SHP77 treated with DMSO at 0.1 percent for 48 hours (cell line): Measurements from ENCODE around the gene RPGR.

Experiments used
- DNase-seq: peaks from one replicate; lab custom pipeline; 2025; lab: John Stamatoyannopoulos, UW

Gene RPGR

DNA sequence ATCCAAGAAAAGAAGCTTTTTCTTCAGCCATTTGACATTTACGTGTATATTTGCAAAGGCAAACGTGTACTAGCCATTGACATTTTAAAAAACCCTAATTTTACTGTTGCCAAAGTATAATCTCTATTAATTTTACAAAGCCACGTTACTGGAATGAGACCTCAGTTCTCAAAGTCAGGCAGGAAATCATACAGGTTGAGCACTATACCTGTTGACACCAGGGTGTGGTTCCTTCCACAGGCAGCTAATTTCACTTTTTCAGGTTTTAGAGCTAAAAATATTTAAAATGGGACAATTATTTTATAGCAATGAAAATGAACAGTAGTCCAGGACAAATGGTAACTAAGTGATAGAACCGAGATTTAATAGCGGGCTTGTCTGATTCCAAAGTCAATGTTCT lies 6.5 kb downstream of the RPGR start:
- no peak for DNase-seq

DNA sequence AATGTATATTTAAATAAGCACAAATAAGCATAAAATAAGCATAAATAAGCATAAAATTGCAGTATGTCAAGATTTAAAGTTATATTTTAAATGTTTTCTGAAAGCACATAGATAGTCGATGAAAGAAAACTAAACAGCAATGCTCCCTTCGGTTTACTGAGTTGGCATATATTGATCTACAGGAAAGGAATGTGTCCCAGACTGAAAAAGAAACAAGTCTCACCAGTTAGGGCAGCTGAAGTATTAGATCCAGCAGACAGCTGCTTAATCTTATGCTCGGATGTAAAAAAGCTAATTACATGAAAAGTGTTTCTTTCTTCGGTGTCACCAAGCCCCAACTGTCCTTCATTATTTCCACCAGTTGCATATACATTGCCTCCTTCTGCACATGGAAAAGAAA lies 8.7 kb downstream of the RPGR start:
- no peak for DNase-seq

DNA sequence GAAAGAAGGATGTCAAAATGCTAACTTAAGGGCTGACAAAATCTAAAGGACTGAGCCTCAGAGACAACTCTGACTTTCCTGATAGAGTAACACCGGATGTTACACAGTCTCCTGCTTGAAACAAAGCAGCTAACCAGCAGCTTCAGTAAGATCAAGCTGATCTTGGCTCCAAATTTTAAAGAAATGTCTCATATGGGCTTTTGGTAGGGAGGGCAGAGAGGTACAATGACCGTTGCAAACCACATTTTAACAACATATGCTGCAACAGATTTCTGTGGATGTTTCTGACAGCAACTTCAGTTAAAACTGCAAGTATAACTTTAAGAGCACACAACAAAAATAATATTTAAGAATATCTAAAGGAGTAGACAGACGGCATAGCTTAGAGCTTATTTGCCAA lies 9.1 kb downstream of the RPGR start:
- DNase-seq = no peak

DNA sequence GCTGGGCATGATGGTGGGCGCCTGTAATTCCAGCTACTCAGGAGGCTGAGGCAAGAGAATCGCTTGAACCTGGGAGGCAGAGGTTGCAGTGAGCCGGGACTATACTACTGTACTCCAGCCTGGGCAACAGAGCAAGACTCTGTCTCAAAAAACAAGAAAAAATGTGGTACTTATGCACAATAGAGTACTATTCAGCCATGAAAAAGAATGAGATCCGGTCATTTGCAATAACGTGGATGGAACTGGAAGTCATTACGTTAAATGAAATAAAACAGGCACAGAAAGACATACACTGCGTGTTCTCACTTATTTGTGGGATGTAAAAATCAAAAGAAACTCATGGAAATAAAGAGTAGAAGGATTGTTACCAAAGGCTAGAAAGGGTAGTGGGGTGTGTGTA lies 12.1 kb downstream of the RPGR start:
- no peak for DNase-seq

DNA sequence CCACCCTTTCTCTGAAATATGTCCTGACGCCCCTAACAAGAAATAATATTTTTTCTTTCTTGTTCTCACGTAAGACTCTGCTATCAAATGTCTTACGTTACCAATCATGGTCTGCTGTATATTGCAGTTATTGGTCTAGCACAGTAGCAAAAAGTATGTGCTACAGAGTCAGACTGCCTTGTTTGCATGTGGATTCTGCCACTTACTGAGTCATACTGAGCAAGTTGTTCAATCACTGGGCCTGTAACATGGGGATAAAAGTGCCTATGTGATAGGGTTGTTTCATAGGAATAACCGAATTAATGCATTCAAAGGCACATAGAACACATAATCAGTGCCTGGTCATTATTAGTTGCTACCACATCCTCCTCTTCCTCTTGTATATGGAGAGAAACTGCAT lies 14.1 kb downstream of the RPGR start:
- no peak for DNase-seq

DNA sequence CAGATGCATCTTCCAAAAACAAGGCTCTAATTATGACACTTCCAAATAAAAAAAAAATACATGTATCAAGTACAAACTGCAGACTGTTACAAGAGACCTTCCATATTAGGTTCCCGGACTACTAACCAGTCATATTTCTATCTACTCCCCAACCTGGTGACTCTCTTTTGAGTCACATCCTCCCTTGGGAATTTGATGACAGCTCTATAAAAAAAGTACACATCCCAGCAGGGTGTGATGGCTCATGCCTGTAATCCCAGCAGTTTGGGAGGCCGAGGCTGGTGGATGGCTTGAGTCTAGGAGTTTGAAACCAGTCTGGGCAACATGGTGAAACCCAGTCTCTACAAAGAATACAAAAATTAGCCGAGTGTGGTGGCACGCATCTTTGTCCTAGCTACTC lies 14.9 kb downstream of the RPGR start:
- no peak for DNase-seq

DNA sequence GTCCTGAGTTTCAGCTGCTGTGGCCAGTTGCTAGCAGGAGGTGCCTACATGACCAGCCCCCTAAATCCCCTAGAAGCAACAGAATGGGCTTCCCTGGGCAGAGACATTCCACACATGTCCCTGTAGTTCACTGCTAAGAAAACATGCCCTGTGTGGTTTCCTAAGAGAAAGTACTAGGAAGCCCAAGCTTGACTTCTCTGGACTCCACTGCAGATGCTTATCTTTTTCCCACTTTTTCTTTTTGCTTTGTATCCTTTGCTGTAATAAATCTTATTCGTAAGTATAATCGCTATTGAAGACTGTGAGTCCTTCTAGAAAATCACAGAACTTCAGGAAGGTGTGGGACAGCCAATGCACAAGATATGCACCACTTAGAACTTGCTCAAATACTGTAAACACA lies 15.6 kb downstream of the RPGR start:
- no peak for DNase-seq

DNA sequence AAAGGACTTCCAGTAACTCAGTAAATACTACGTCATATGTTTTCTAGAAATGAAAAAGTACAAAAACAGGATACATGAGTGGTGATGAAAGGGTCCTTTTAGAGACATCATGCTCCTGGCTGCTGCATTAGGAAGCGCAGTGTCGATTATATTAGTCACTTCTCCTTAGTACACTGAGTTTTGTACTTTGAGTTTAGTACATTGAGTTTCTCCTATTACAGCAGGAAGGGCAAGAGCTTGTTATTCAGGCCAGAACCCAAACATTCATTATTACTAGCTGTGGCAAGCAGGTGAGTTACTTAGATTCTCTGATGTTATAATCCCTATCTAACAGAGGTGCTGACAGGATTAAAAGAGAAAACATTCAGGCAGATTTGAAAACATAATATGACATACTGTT lies 21.3 kb downstream of the RPGR start:
- no peak for DNase-seq

DNA sequence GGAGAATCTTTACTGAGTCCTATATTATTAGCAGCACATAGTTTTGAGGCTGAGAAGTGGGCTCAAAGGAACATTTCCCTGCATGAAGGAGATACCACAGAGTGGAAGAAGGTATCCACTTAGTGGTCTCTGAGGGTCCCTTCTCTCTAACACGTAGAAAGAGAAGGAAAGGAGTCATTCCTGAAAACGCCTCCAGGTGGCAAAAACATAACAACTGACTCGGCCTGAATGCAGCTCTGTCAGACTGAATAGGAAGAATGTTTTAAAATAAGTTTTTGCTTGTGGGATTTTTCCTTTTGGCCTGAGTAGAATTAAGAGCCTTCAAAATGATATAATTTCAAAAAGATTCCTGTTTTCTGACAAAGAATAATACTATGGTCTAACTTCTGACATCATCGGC lies 23.3 kb downstream of the RPGR start:
- no peak for DNase-seq

DNA sequence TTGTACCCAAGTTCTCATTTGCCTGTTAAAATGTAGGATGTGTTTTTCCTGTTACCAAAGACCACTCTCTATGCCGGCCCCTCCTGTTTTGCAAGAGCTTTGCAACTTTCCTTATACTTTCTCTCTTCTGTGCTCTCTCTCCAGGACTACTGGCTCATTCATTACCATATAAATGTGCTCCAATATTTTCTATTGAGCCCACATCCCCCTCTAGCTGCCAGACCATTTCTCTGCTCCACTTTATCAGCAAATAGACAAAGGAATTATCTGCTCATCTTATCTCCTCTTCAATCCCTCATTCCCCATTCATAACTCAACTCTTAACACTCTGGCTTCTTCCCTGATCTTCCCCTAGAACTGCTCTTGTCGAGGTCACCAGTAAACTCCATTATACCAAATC lies 33.6 kb downstream of the RPGR start:
- no peak for DNase-seq

DNA sequence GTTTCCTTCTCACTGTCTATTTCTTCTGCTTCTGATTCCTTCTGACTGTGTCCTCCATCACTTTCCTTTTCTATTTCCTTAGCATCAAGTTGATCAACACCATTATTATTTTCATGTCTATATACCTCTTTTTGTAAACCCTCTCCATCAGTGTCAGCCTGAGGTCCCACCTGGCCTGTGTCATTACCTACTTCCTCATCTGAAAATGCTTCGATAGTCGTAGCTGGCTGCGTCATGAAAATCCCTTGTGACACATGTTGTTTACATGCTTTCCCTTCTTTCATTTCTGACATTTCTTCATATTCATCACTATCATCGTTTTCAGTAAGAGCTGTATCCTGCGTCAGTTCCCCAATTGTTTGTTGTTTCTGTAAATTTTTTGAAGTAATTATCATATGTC lies 39.6 kb downstream of the RPGR start:
- DNase-seq = no peak

DNA sequence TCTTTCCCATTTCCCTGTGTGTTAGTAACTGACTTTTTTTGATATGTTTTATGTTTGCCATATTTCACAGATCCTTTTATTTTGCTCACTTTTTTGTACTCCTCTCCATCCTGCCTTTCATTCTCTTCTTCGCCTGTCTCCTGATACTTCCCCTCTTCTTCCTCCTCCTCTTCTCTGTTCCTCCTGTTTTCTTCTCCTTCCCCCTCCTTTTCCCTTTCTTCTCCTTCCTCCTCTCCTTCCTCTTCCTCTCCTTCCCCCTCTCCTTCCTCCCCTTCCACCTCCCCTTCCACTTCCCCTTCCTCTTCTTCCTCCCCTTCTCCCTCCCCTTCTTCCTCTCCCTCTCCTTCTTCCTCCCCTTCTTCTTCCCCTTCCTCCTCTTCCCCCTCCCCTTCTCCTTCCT lies 41.7 kb downstream of the RPGR start:
- no peak for DNase-seq

DNA sequence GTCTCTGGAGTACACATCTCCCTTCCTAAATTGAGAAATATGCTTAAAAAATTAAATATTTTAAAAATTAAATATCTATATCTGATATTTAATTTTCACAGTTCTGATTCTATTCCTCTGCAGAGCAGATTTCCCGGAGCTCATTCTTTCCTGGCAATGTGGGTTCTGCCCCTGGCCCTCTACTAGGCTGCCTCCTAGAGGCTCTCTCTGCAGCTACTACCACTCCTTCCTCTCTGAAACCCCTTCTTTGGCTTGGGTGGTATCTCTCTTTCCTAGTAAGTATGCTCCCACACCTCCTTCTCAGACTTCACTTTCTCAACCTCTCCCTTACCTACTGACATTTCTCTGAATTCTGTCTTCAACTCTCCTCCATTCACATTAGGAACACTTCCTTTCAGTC lies 45.3 kb downstream of the RPGR start:
- DNase-seq = no peak

DNA sequence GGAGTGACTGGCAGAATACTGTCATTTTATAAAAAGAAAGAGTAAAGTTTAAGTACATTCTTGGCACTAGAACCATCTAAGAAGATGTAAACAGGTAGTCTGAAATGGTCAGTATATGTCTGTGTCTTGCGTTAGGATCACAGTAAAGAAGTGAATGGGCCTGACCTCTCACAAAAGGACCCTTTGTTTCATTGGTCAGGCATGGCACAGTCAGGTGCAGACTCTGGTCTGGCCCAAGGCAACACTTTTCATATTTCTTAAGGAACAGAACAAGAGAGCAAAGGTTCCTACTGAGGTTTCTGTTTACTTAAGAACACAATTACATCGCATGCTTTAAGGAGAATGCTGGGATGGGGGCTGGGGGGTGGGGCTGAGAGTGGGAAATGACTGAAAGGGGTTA lies 48.1 kb downstream of the RPGR start:
- no peak for DNase-seq

DNA sequence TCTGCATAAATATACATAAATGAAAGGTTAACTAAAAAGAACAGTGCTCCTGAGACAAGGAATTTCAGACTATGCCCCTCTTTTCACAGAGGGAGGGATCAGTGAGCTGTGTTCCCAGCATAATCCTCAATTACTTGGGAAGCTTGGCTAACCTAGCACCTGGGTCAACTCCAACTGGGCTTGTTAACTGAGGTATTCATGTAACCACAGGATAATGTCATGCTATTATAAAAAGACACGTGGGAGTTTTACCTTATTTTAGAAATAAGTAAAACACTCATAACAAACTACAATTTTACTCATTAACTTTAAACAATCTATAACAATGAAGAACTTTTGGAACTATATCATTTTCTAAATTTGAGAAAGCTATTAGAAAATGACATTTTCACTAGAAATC lies 48.6 kb downstream of the RPGR start:
- DNase-seq = no peak

DNA sequence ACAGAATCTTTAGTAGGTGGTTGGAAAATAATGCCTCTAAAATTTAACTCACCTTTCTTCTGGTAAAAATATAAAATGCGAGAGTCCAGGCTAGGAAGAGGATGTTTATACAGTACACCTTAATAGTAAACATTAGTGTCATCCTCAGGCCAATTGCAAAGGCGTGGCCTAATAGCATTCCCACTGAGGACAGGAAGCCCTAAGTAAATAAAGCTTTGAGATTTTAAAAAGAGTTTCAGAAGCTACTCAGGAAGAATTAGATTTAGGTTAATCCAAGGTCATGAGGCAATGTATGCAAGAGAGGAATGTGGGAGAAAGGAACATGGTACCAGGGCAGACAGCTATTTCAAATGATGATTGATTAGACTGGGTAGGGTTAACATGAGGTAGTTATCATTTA lies 49.5 kb downstream of the RPGR start:
- no peak for DNase-seq

DNA sequence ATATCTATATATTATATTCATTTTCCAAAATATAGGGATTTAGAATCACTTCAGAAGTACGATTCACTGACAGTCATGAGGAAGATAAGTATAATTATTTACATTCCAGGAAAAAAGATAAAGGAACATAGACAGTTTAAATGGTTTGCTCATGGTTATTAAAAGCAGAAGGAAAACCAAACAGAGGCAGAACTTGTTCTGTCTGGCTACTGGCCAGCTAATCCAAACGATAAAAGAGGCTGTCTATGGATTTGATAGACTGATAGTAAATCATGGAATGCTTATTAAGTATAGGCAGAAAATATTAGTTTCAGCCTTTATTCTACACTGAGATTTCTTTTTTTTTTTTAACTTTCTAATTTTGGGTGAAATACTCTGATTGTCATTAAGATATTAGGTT lies 50.2 kb downstream of the RPGR start:
- DNase-seq = no peak

DNA sequence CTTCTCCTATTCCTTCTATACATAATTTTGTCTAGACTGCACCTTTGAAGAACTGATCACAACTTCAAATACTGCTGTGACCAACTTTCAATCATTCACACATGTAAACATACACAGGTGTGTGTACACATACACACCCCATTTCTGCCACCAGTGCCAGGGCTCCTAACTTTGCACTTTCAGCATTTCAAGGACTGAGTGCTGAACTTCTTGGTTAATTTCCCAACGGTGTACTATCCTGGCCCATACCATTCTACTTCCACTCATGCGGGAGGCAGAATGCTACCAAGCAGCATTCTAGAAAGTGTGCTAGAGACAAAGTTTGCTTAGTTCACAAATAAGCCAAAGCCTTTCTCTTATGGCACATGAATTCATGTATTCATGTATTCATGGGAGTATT lies 51.2 kb downstream of the RPGR start:
- DNase-seq = no peak

DNA sequence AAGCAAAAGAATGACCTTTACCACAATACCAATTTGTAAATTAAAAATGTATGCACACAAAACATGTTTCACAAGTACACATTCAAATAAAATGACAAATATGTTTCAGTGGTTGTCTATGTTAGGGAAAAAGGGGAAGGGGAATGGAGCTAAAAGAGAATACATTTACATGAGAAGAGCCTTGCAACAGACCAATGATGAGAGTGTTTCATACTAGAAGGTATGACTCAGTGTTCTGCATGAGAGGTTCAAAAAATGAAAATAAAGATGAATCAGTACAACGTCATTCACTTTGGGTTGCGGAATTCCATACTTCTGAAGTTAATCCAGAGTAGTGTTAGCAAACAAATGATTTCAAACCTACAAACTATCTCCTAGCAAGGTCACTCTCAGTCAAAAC lies 51.7 kb downstream of the RPGR start:
- no peak for DNase-seq

DNA sequence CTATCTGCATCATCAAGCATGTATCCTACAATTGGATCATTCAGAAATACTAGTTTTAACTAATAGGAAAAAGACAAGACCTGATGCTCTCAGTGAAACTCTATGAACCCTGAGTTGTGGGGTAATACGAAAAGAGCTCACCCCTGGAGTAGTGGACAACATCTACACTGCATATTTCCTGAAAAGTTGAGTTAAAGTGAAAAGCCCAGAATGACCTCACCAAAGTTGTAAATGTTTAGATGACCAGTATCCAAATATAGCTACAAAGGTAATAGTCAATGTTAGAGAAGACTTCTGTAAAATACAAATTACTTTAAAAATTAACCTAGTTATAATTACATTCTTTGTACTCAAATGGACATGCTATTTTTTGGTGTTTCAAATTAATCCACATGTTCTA lies 53.9 kb downstream of the RPGR start:
- no peak for DNase-seq

DNA sequence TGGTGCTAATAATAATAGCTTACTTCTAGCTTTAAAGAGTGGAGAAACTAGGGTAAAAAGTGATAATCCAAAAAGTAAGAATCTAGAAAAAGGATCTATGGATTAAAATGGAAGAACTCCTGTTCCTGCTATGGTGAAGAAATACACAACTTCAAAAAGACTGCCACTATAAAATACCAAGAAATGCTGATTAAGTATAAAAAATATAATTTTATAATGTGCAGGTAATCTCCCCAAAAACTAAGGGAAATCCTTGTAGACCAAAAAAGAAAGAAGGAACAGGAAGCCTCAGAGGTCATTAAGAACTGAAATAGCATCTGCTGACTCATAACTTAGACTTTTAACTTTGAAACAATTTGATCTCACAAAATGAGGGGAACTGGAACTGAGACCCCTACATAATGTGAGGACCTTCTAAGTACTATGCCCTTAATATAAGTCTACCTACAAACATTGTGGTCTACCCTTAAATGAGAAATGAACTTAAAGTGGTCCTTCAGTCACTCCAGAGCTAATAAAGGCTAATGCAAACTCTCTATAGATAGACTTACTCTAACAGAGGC lies 56.1 kb downstream of the RPGR start:
- DNase-seq = no peak

DNA sequence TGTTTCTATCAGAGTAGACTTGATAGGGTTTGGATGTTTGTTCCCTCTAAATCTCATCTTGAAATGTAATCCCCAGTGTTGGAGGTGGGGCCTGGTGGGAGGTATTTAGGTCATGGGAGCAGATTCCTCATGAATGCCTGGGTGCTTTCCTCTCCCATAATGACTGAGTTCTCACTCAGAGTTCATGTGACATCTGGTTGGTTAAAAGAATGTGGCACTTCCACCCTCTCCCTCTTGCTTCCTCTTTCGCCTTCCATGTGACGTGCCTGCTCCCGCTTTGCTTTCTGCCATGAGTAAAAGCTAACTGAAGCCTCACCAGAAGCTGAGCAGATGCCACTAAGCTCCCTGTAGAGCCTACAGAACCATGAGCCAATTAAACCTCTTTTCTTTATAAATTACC lies 59.3 kb downstream of the RPGR start:
- no peak for DNase-seq

DNA sequence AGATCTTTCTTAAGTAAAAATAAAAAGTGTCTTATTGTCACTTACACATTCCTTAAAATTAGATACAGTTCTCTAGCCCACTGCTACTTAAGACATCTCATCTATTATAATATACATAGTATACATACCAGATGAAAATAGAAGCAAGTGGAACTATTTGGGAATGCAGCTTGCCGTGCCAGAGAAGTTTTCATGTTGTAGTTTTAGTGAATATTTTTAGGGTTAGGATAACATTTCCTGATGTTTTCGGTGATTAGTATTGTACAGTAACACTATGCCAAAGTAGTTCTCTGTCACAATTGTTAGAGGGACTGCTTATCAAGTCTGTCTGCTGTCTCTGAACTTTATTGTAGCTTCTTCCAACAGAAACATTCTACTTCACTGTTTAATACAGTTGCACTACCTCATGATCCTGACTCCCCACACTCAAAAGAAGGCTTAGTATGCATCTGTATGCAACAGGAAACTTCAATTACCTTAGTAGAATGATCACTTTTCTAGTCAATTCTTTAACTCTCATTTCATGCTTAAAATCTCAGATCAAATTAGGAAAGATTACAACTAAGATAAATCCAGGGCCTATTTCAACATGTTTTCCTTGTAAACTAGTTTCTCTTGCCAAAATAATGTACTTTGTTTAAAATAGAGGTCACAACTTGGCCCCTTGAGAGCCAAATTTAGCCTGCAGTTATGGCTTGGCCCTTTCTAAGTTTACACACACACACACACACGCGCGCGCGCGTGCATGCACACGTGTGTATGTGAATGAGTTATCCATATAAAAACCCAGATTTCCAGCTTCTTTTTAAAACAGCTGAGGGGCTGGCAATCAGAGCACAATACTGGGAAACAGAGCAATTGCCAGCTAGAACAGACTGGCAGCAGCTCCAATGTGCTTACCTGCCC lies 64.3 kb downstream of the RPGR start:
- no peak for DNase-seq

DNA sequence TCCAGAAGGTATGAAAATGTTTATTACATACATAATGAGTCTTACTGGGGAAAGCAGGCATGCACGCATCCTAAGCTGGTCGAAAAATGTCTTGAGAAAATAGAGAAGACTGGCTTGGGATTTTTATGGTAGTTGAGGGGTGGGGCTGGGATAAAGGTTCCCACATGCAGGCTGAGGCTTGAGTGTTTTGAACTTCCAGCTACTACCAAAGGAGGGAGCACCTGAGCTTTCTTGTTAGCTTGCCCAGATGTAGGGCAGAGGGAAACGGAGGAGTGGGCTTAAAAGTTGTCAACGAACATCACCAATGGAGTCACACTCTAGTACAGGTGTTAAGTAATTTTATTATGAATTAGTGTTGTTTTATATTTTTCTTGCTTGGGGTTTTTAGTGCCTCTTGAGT lies 67.1 kb downstream of the RPGR start:
- DNase-seq = no peak
